Uterus (tissue), 4 donors: ENCODE data around the gene CACNB1. TPM values are rescaled to one million over a fixed set of nuclear protein-coding genes. Genes with fewer than 3 reads are reported as not detected.

Experiments used
- DNase-seq, 2 donors: peaks; one replicate each; pipeline ENCODE4 v3.0.0-alpha.2; 2019 to 2020
- H3K27ac ChIP-seq, 2 donors: fragments of 200-600 bp; sonication (generic); 1 replicate in 1 of 2; 2 replicates in 1 of 2; pipeline ENCODE4 v1.5.1; 2016 to 2018
- H3K27me3 ChIP-seq, 2 donors: fragments of 200-600 bp; sonication (generic); one replicate each; pipeline ENCODE4 v1.5.1; 2018 to 2019; ENCODE audit warnings: control low read depth in 1 of 2
- H3K36me3 ChIP-seq, 2 donors: fragments of 200-600 bp; sonication (generic); one replicate each; pipeline ENCODE4 v1.5.1; 2019; ENCODE audit warnings: control low read depth in 1 of 2
- H3K4me1 ChIP-seq, 2 donors: fragments of 200-600 bp; sonication (generic); one replicate each; pipeline ENCODE4 v1.5.1; 2018 to 2019; ENCODE audit warnings: control low read depth in 1 of 2
- H3K4me3 ChIP-seq, 2 donors: fragments of 200-600 bp; sonication (generic); 1 replicate in 1 of 2; 2 replicates in 1 of 2; pipeline ENCODE4 v1.5.1; 2018 to 2019; ENCODE audit warnings: mild to moderate bottlenecking in 1 of 2
- H3K9me3 ChIP-seq, 2 donors: fragments of 200-600 bp; sonication (generic); one replicate each; pipeline ENCODE4 v1.5.1; 2019; ENCODE audit warnings: control low read depth in 1 of 2
- CTCF ChIP-seq, 4 experiments: fragments of 200-600 bp in 2 of 4; fragments of 450-650 bp in 2 of 4; sonication (generic) in 2 of 4; IDR thresholded peaks; one replicate each; pipeline ENCODE4 v1.5.1; 2016 to 2019; ENCODE audit warnings: antibody characterized with exemption in 4 of 4, mild to moderate bottlenecking in 2 of 4, moderate library complexity in 1 of 4
- POLR2A ChIP-seq, 2 donors: fragments of 450-650 bp; IDR thresholded peaks; one replicate each; pipeline ENCODE4 v1.6.1; 2016; ENCODE audit warnings: antibody characterized with exemption in 2 of 2, mild to moderate bottlenecking in 1 of 2, moderate library complexity in 1 of 2
- intact Hi-C: fragments of 100-400 bp; cut with DNase I; formaldehyde crosslinking; loops from one replicate; pipeline ENCODE4 v1.15.1; 2023; ENCODE audit warnings: low total_unique reads
- total RNA-seq, 4 donors: library from RNA; depleted of rRNA in 3 of 4; stranded (reverse); fragments of >200 nt in 3 of 4; gene quantifications; one replicate each; pipeline versions ENCODE4 v1.1.0 to v1.2.4, GENCODE V29; 2014 to 2023
- donor health status: DM: yes; HTN: yes; CAD: no.

The CACNB1 gene
- total RNA-seq, 4 donors from 2014 or later, result 5.6 to 23.3 (median 8.4) TPM

GRCh38 chr17:39173526-39174274, 23.8 kb downstream of the CACNB1 start:
- Histone ChIP-seq H3K27me3 (no peaks in the 10 kb centered on the region), H3K4me1 (no peaks in the 10 kb centered on the region), H3K27ac (no peak overlapping the region), H3K9me3 (no peaks in the 10 kb centered on the region), H3K36me3 (no peaks in the 10 kb centered on the region), H3K4me3 (no peak overlapping the region)
- TF ChIP-seq CTCF (IDR thresholded peaks at IDR 0.05) (no peak), POLR2A (IDR thresholded peaks at IDR 0.05) (no peak)
- no peak for DNase-seq
- intact Hi-C loops, result no loop called here

- DNase-seq, result no peak
- Histone ChIP-seq H3K36me3 (no peaks in the 10 kb centered on the region), H3K9me3 (no peaks in the 10 kb centered on the region), H3K4me3 (no peak overlapping the region), H3K4me1 (no peaks in the 10 kb centered on the region), H3K27me3 (no peaks in the 10 kb centered on the region), H3K27ac (no peak overlapping the region)
- TF ChIP-seq CTCF (IDR thresholded peaks at IDR 0.05) (no peak), POLR2A (IDR thresholded peaks at IDR 0.05) (no peak)
- intact Hi-C loops, result no loop called here
Measured at GRCh38 chr17:39173080-39173479, 24.4 kb downstream of the CACNB1 start.

GRCh38 chr17:39171933-39172332, 25.5 kb downstream of the CACNB1 start:
- no peaks in the 10 kb centered on the region for H3K9me3 ChIP-seq
- intact Hi-C loops, result no loop called here
- DNase-seq, result no peak
- no peak for TF ChIP-seq CTCF (IDR thresholded peaks at IDR 0.05)
- no peak for TF ChIP-seq POLR2A (IDR thresholded peaks at IDR 0.05)
- no peaks in the 10 kb centered on the region for H3K4me1 ChIP-seq
- no peak overlapping the region for H3K4me3 ChIP-seq
- no peaks in the 10 kb centered on the region for H3K36me3 ChIP-seq
- no peak overlapping the region for H3K27ac ChIP-seq
- H3K27me3 ChIP-seq, result no peaks in the 10 kb centered on the region

- Histone ChIP-seq H3K4me3 (no peak overlapping the region), H3K9me3 (no peaks in the 10 kb centered on the region), H3K36me3 (no peaks in the 10 kb centered on the region), H3K27ac (no peak overlapping the region), H3K27me3 (no peaks in the 10 kb centered on the region), H3K4me1 (no peaks in the 10 kb centered on the region)
- no peak for TF ChIP-seq POLR2A (IDR thresholded peaks at IDR 0.05)
- no peak for TF ChIP-seq CTCF (IDR thresholded peaks at IDR 0.05)
- no peak for DNase-seq
- intact Hi-C loops, result no loop called here
Measured at GRCh38 chr17:39170558-39170957, 26.9 kb downstream of the CACNB1 start.

GRCh38 chr17:39170109-39170508, 27.4 kb downstream of the CACNB1 start:
- no peak for TF ChIP-seq CTCF (IDR thresholded peaks at IDR 0.05)
- TF ChIP-seq POLR2A (IDR thresholded peaks at IDR 0.05), result no peak
- no peak for DNase-seq
- no peaks in the 10 kb centered on the region for H3K9me3 ChIP-seq
- intact Hi-C loops, result no loop called here
- H3K36me3 ChIP-seq, result no peaks in the 10 kb centered on the region
- H3K4me1 ChIP-seq, result no peaks in the 10 kb centered on the region
- H3K4me3 ChIP-seq, result no peak overlapping the region
- H3K27ac ChIP-seq, result no peak overlapping the region
- H3K27me3 ChIP-seq, result no peaks in the 10 kb centered on the region
